ENCODE results near the gene SALL3. TPM values are rescaled to one million over a fixed set of nuclear protein-coding genes. Genes with fewer than 3 reads are reported as not detected.
A peak's percentile ranks its signal among the peaks of the same experiment; 100 is the strongest.

Gene SALL3
- total RNA-seq, 2 experiments from 2014 or later: not detected

- Mint-ChIP-seq H3K27ac (no peak overlapping the region), H3K36me3 (ENCODE audit: low read depth) (no peaks in the 10 kb centered on the region), H3K27me3 (peaks cover 29% of the 10 kb centered on the region), H3K4me1 (peaks cover 2% of the 10 kb centered on the region), H3K9me3 (no peaks in the 10 kb centered on the region), H3K4me3 (no peak overlapping the region)
- ChIA-PET POLR2A (no interaction called here), CTCF (no interaction called here)
- DNase-seq: no peak
These were observed 8.8 kb upstream of the SALL3 start for GRCh38 chr18:78970774-78971333.

- H3K9me3 Mint-ChIP-seq: no peaks in the 10 kb centered on the region
- POLR2A ChIA-PET: no interaction called here
- H3K4me3 Mint-ChIP-seq: no peak overlapping the region
- peaks cover 2% of the 10 kb centered on the region for H3K4me1 Mint-ChIP-seq
- CTCF ChIA-PET: no interaction called here
- no peaks in the 10 kb centered on the region for H3K36me3 Mint-ChIP-seq (ENCODE audit: low read depth)
- H3K27me3 Mint-ChIP-seq: peaks cover 37% of the 10 kb centered on the region
- H3K27ac Mint-ChIP-seq: no peak overlapping the region
- DNase-seq: no peak
These were observed 7.9 kb upstream of the SALL3 start for GRCh38 chr18:78971511-78972245.

- ChIA-PET CTCF (no interaction called here), POLR2A (no interaction called here)
- Mint-ChIP-seq H3K36me3 (ENCODE audit: low read depth) (no peaks in the 10 kb centered on the region), H3K4me1 (peaks cover 4% of the 10 kb centered on the region), H3K4me3 (no peak overlapping the region), H3K27me3 (peaks cover 45% of the 10 kb centered on the region), H3K9me3 (no peaks in the 10 kb centered on the region), H3K27ac (no peak overlapping the region)
- no peak for DNase-seq
These were observed 7.2 kb upstream of the SALL3 start for GRCh38 chr18:78972385-78972918.

- H3K36me3 Mint-ChIP-seq (ENCODE audit: low read depth): no peaks in the 10 kb centered on the region
- ChIA-PET POLR2A (no interaction called here), CTCF (no interaction called here)
- H3K27ac Mint-ChIP-seq: no peak overlapping the region
- no peak overlapping the region for H3K4me3 Mint-ChIP-seq
- H3K27me3 Mint-ChIP-seq: peaks cover 49% of the 10 kb centered on the region
- no peak for DNase-seq
- no peaks in the 10 kb centered on the region for H3K9me3 Mint-ChIP-seq
- H3K4me1 Mint-ChIP-seq: peaks cover 4% of the 10 kb centered on the region
These were observed 6.7 kb upstream of the SALL3 start for GRCh38 chr18:78972930-78973331.

GRCh38 chr18:78973357-78974083 lies 6.1 kb upstream of the SALL3 start:
- DNase-seq: no peak
- Mint-ChIP-seq H3K4me1 (peaks cover 7% of the 10 kb centered on the region), H3K27ac (no peak overlapping the region), H3K4me3 (no peak overlapping the region), H3K27me3 (peaks cover 54% of the 10 kb centered on the region), H3K36me3 (ENCODE audit: low read depth) (peaks cover 3% of the 10 kb centered on the region), H3K9me3 (no peaks in the 10 kb centered on the region)
- ChIA-PET CTCF (no interaction called here), POLR2A (no interaction called here)

GRCh38 chr18:78974115-78974761 lies 5.4 kb upstream of the SALL3 start:
- ChIA-PET POLR2A (no interaction called here), CTCF (no interaction called here)
- Mint-ChIP-seq H3K4me3 (no peak overlapping the region), H3K27ac (no peak overlapping the region), H3K9me3 (no peaks in the 10 kb centered on the region), H3K4me1 (peaks cover 8% of the 10 kb centered on the region), H3K36me3 (ENCODE audit: low read depth) (peaks cover 3% of the 10 kb centered on the region), H3K27me3 (peaks cover 55% of the 10 kb centered on the region)
- no peak for DNase-seq

- Mint-ChIP-seq H3K4me3 (no peak overlapping the region), H3K27ac (no peak overlapping the region), H3K36me3 (ENCODE audit: low read depth) (peaks cover 3% of the 10 kb centered on the region), H3K27me3 (peaks cover 55% of the 10 kb centered on the region), H3K4me1 (peaks cover 8% of the 10 kb centered on the region), H3K9me3 (no peaks in the 10 kb centered on the region)
- ChIA-PET CTCF (no interaction called here), POLR2A (no interaction called here)
- DNase-seq: no peak
These were observed 4.3 kb upstream of the SALL3 start for GRCh38 chr18:78975292-78975691.

GRCh38 chr18:78975699-78976335 lies 3.8 kb upstream of the SALL3 start:
- POLR2A ChIA-PET: no interaction called here
- no peak overlapping the region for H3K4me3 Mint-ChIP-seq
- no peak for DNase-seq
- CTCF ChIA-PET: no interaction called here
- H3K9me3 Mint-ChIP-seq: no peaks in the 10 kb centered on the region
- H3K27ac Mint-ChIP-seq: no peak overlapping the region
- peaks cover 56% of the 10 kb centered on the region for H3K27me3 Mint-ChIP-seq
- H3K36me3 Mint-ChIP-seq (ENCODE audit: low read depth): peaks cover 3% of the 10 kb centered on the region
- H3K4me1 Mint-ChIP-seq: peaks cover 8% of the 10 kb centered on the region

GRCh38 chr18:78976765-78977636 lies 2.6 kb upstream of the SALL3 start:
- POLR2A ChIA-PET: no interaction called here
- H3K4me3 Mint-ChIP-seq: no peak overlapping the region

GRCh38 chr18:78977637-78978348 lies 1.8 kb upstream of the SALL3 start:
- Mint-ChIP-seq H3K27me3 (peaks cover 60% of the 10 kb centered on the region), H3K36me3 (ENCODE audit: low read depth) (peaks cover 9% of the 10 kb centered on the region), H3K4me3 (peak overlapping the region; percentile 32), H3K4me1 (peaks cover 13% of the 10 kb centered on the region), H3K9me3 (no peaks in the 10 kb centered on the region), H3K27ac (peak overlapping the region; percentile 59)
- no peak for DNase-seq
- POLR2A ChIA-PET: no interaction called here
- CTCF ChIA-PET: no interaction called here

More at GRCh38 chr18:78976765-78977636, 2.6 kb upstream of the SALL3 start:
- Mint-ChIP-seq H3K27ac (peak overlapping the region; percentile 13), H3K27me3 (peaks cover 59% of the 10 kb centered on the region), H3K9me3 (no peaks in the 10 kb centered on the region), H3K4me1 (peaks cover 13% of the 10 kb centered on the region), H3K36me3 (ENCODE audit: low read depth) (peaks cover 9% of the 10 kb centered on the region)
- no peak for DNase-seq
- CTCF ChIA-PET: no interaction called here

- CTCF ChIA-PET: no interaction called here
- peak overlapping the region; percentile 32 for H3K4me3 Mint-ChIP-seq
These were observed 1.1 kb upstream of the SALL3 start for GRCh38 chr18:78978349-78979055.

More at GRCh38 chr18:78978349-78979055, 1.1 kb upstream of the SALL3 start:
- H3K36me3 Mint-ChIP-seq (ENCODE audit: low read depth): peaks cover 9% of the 10 kb centered on the region
- peaks cover 59% of the 10 kb centered on the region for H3K27me3 Mint-ChIP-seq
- peak overlapping the region; percentile 59 for H3K27ac Mint-ChIP-seq
- no peaks in the 10 kb centered on the region for H3K9me3 Mint-ChIP-seq
- peaks cover 13% of the 10 kb centered on the region for H3K4me1 Mint-ChIP-seq
- no peak for DNase-seq
- POLR2A ChIA-PET: no interaction called here
